GM19351 (cell line): ENCODE data around the gene GSDMA.
"Not testable (repeated sequence)": the region's sequence is repeated elsewhere in the genome, so short reads cannot be mapped to it uniquely, and the experiment has no call there.

Experiments
- ATAC-seq: cut with Tn5 transposase; IDR thresholded peaks from one replicate; pipeline ENCODE4 v1.9.1; 2021; ENCODE audit warnings: mild to moderate bottlenecking, moderate library complexity; ENCODE audit not compliant: unreplicated experiment

The GSDMA gene

GRCh38 chr17:39996162-39996561 lies 33.4 kb downstream of the GSDMA start:
- ATAC-seq = no peak

DNA sequence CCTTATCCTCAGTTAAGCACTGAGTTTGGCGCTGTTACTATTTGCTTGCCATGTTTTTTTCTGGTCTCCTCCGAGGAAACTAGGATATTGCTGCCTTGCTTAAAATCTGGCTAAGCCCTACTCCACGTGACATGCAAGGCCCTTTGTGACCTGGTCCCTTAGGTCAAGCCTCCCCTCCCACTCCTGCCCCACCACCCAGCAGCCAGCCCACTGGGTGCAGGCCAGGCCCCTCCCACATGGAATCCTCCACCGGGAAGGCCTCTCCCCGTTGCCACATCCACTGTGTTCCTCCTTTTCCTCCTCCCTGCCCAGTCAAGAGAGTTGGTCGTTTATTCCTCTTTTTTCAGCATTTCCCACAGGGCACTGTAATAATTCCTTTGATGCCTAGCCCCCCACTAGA lies 34.0 kb downstream of the GSDMA start:
- no peak for ATAC-seq

- ATAC-seq = no peak
Measured at GRCh38 chr17:39997543-39997942, 34.7 kb downstream of the GSDMA start.

DNA sequence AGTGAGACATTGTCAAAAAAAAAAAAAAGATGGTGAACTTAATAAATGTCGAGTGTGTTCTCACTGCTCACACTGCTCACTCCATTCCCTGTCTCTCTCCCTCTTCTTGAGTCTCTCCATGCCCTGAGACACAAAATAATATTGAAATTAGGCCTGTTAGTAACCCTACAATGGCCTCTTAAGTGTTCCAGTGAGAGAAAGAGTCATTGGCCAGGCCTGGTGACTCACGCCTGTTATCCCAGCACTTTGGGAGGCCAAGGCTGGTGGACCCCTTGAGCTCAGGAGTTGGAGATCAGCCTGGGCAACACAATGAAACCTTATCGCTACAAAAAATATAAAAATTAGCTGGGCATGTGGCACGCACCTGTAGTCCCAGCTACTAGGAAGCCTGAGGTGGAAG lies 36.3 kb downstream of the GSDMA start:
- ATAC-seq = no peak

- ATAC-seq = no peak
Measured at GRCh38 chr17:40000161-40000560, 37.4 kb downstream of the GSDMA start.

DNA sequence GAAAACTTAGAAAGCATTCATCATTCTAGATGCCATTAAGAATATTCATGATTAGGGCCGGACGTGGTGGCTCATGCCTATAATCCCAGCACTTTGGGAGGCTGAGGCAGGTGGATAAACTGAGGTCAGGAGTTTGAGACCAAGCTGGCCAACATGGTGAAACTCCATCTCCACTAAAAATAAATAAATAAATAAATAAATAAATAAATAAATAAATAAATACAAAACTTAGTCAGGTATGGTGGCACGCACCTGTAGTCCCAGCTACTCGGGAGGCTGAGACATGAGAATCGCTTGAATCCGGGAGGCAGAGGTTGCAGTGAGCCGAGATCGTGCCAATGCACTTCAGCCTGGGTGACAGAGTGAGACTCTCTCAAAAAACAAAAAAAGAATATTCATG lies 38.5 kb downstream of the GSDMA start:
- not testable (repeated sequence) for ATAC-seq

- ATAC-seq = no peak
Measured at GRCh38 chr17:40004072-40004471, 41.3 kb downstream of the GSDMA start.

GRCh38 chr17:40004712-40005111 lies 41.9 kb downstream of the GSDMA start:
- no peak for ATAC-seq

DNA sequence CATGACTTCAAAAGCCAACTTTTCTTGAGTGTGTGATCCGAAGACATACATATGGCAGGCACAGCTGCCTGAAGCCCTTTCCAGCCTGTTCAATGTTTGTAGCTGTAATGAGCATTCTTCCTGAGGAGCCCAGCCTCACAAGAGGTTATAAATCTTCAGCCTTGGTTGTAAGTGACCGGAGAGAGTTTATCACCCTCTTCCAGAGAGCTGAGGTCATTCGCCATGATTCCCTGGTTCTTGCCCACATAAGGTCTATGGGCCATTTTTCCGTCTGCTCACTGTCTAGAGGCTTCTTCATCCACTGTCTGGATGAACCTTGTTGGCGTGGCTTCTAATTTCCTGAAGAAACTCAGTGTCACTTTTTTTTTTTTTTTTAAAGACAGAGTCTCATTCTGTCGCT lies 42.7 kb downstream of the GSDMA start:
- no peak for ATAC-seq

DNA sequence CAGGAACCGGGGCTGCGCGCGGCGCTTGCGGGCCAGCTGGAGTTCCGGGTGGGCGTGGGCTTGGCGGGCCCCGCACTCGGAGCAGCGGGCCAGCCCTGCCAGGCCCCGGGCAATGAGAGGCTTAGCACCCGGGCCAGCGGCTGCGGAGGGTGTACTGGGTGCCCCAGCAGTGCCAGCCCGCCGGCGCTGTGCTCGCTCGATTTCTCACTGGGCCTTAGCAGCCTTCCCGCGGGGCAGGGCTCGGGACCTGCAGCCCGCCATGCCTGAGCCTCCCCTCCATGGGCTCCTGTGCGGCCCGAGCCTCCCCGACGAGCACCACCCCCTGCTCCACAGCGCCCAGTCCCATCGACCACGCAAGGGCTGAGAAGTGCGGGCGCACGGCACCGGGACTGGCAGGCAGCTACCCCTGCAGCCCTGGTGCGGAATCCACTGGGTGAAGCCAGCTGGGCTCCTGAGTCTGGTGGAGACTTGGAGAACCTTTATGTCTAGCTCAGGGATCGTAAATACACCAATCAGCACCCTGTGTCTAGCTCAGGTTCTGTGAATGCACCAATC lies 48.2 kb downstream of the GSDMA start:
- ATAC-seq = not testable (repeated sequence)

DNA sequence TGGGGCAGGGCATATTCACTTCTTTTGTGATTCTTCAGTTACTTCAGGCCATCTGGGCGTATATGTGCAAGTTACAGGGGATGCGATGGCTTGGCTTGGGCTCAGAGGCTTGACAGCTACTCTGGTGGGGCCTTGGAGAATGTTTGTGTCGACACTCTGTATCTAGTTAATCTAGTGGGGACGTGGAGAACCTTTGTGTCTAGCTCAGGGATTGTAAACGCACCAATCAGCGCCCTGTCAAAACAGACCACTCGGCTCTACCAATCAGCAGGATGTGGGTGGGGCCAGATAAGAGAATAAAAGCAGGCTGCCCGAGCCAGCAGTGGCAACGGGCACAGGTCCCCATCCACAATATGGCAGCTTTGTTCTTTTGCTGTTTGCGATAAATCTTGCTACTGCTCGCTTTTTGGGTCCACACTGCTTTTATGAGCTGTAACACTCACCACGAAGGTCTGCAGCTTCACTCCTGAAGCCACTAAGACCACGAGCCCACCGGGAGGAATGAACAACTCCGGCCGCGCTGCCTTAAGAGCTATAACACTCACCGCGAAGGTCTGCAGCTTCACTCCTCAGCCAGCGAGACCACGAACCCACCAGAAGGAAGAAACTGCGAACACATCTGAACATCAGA lies 49.3 kb downstream of the GSDMA start:
- not testable (repeated sequence) for ATAC-seq

DNA sequence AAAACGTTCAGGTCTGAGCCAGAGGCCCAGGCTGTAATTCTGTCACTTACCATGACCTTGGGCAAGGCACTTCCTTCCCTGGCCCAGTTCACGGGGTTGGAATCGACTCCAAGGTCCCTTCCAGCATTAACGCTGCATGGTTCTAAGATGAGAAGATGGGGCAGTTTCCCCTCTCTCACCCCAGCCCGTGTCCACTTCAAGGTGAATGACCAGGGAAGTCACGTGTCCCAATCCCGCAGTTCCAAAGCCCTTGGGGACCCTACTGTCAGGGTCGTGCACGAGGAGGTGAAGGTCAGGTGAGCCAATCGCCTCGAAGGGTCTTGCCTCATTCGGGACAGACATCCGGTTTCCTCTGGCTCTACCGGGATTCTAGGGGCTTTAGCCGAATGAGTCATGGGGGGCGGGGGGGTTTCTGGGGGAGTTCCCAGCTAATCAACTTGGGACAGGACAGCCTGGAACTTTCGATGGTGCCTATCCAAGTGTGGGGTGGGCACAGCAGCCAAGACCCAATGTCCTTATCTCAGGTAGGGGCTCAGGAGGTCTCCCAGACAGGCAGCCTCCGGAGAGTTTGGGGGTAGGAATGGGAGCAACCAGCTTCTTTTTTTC lies 51.7 kb downstream of the GSDMA start:
- no peak for ATAC-seq

- no peak for ATAC-seq
Measured at GRCh38 chr17:40015005-40015997, 52.5 kb downstream of the GSDMA start, which contains the start of gene CSF3. Gene CSF3 (plus strand): TSS chr17:40015440. CDS start chr17:40015475, 35 bp downstream.

- ATAC-seq = no peak
Measured at GRCh38 chr17:40015998-40016985, 53.5 kb downstream of the GSDMA start.

- ATAC-seq = no peak
Measured at GRCh38 chr17:40017422-40018080, 54.7 kb downstream of the GSDMA start.

DNA sequence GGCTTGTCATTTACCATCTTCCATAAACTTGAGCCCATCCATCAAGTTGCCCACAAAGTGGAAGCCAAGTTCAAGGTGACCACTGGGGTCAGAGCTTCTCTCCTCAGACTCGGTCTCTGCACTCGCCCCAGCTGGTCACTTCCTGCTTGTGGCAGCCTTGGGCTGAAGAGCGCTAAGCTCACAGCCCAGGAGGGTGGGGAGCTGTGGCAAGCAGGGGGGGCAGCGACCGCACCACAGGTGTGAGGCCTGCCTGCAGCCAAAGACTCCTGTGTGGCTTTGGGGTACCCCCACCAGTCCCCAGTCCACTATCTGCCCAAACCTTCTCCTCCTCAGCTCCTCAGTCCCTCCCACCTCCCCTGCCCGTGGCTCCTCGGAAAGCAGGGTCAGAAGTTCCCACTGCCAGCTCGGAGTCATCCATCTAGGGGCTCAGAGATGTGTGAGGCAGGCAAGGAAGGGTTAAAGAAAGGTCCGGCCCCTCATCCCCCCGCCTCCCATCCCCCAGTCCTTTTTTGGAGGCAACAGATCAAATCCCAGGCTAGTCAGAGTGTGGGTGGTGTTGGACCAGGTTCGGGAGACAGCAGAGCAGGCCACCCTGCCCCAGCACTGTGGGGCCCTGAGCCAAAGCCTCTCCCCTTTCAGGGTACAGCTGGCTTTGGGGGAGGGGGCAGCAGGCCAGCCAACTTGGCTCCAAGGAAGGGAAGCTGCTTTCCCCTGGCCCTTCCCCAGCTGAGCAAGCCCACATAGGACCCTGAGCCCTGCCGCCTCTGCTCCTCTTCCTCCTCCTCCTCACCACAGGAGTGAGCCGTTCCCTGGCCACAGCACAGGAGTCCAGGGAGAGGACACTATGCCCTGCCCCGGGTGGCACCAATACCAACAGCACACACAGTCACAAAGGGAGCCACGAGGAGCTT lies 55.7 kb downstream of the GSDMA start:
- no peak for ATAC-seq

GRCh38 chr17:40019140-40019991 lies 56.6 kb downstream of the GSDMA start:
- ATAC-seq = no peak

DNA sequence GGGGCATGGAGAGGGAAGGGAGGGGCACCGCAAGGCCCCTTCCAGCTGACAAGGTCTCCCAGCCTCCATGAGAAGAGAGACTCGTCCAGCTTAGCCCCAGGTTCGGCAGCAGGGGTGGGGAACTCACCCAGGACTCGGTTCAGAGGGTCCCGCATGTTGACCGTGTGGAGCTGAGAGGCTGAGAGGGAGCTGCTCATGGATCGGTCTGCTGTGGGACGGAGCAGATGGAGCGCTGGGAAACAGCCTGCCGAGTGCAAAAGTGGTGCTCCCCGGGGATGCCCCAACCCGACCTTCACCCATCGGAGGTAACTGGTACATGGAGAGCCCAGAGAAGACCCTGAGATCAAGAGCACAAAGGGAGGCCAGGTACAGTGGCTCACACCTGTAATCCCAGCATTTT lies 57.3 kb downstream of the GSDMA start:
- ATAC-seq = no peak
